ENCODE results near the gene IRGC.
"Not testable (repeated sequence)": the region's sequence is repeated elsewhere in the genome, so short reads cannot be mapped to it uniquely, and the experiment has no call there.

IRGC gene

GRCh38 chr19:43752287-43752875, 36.5 kb downstream of the IRGC start:
- DNase-seq (ENCODE audit: low spot score) (no peak), FAIRE-seq (no peak)

GRCh38 chr19:43754253-43754502, 38.3 kb downstream of the IRGC start:
- FAIRE-seq = no peak
- no peak for DNase-seq (ENCODE audit: low spot score)

- DNase-seq (ENCODE audit: low spot score) = peak; percentile 96
- peak; percentile 17 for FAIRE-seq
These were observed 38.8 kb downstream of the IRGC start, which contains the start of gene SMG9 for GRCh38 chr19:43754503-43755255. SMG9 (minus strand) TSS chr19:43754962; CDS start chr19:43750741, 4,221 bp downstream.

GRCh38 chr19:43755256-43755801, 39.5 kb downstream of the IRGC start:
- DNase-seq (ENCODE audit: low spot score) (peak; percentile 76), FAIRE-seq (no peak)

GRCh38 chr19:43759515-43759914, 43.6 kb downstream of the IRGC start:
- no peak for DNase-seq (ENCODE audit: low spot score)
- FAIRE-seq = no peak

GRCh38 chr19:43760941-43761340, 45.1 kb downstream of the IRGC start:
- no peak for DNase-seq (ENCODE audit: low spot score)
- no peak for FAIRE-seq

GRCh38 chr19:43762814-43763213, 46.9 kb downstream of the IRGC start:
- no peak for DNase-seq (ENCODE audit: low spot score)
- no peak for FAIRE-seq

- no peak for DNase-seq (ENCODE audit: low spot score)
- no peak for FAIRE-seq
These were observed 47.6 kb downstream of the IRGC start for GRCh38 chr19:43763473-43763939.

- DNase-seq (ENCODE audit: low spot score); FAIRE-seq: not testable (repeated sequence)
These were observed 48.8 kb downstream of the IRGC start for GRCh38 chr19:43764684-43765083.

- peak; percentile 91 for DNase-seq (ENCODE audit: low spot score)
- peak; percentile 86 for FAIRE-seq
These were observed 49.4 kb downstream of the IRGC start for GRCh38 chr19:43765109-43765876.

GRCh38 chr19:43766755-43767043, 50.8 kb downstream of the IRGC start:
- DNase-seq (ENCODE audit: low spot score) = no peak
- no peak for FAIRE-seq

- FAIRE-seq = no peak
These were observed 51.4 kb downstream of the IRGC start for GRCh38 chr19:43767316-43767715.

GRCh38 chr19:43767818-43768217, 51.9 kb downstream of the IRGC start:
- FAIRE-seq = no peak
- no peak for DNase-seq (ENCODE audit: low spot score)

More at GRCh38 chr19:43767316-43767715, 51.4 kb downstream of the IRGC start:
- DNase-seq (ENCODE audit: low spot score) = no peak

GRCh38 chr19:43768273-43769050, 52.6 kb downstream of the IRGC start:
- DNase-seq (ENCODE audit: low spot score) = no peak

GRCh38 chr19:43769256-43769655, 53.4 kb downstream of the IRGC start:
- FAIRE-seq (no peak), DNase-seq (ENCODE audit: low spot score) (no peak)

More at GRCh38 chr19:43768273-43769050, 52.6 kb downstream of the IRGC start:
- no peak for FAIRE-seq

Measured in urothelium cell line (cell line).